Activated CD8-positive, alpha-beta memory T cell treated with anti-CD3 and anti-CD28 coated beads, Interleukin-2, amount 10 ng/mL, durations not matched to agents 7 days and 5 days (primary cell): ENCODE measurements around the gene GFOD2. TPM values are rescaled to one million over a fixed set of nuclear protein-coding genes. Genes with fewer than 3 reads are reported as not detected.

Experiments
- ATAC-seq: fragments of 150-1000 bp; cut with Tn5 transposase; one replicate; pipeline ENCODE4 v1.10.0; 2021; ENCODE audit warnings: moderate library complexity
- CTCF ChIA-PET: fragments of 350-600 bp; sonication (Branson Sonifier 250); formaldehyde crosslinking; loops from one replicate; lab custom pipeline; 2021; ENCODE audit warnings: antibody characterized with exemption; lab: Charles Lee
- DNase-seq: peaks from one replicate; pipeline ENCODE4 v3.0.0-alpha.2; 2020
- H3K27ac Mint-ChIP-seq: one replicate; pipeline ENCODE4 v1.8.0; 2021; ENCODE audit warnings: mild to moderate bottlenecking, mixed read lengths
- H3K27me3 Mint-ChIP-seq: one replicate; pipeline ENCODE4 v1.8.0; 2021; ENCODE audit warnings: mixed read lengths
- H3K36me3 Mint-ChIP-seq: one replicate; pipeline ENCODE4 v1.8.0; 2021; ENCODE audit warnings: mild to moderate bottlenecking, mixed read lengths
- H3K4me1 Mint-ChIP-seq: one replicate; pipeline ENCODE4 v1.8.0; 2021; ENCODE audit warnings: mixed read lengths
- H3K4me3 Mint-ChIP-seq: one replicate; pipeline ENCODE4 v1.8.0; 2021; ENCODE audit warnings: mild to moderate bottlenecking, moderate library complexity, mixed read lengths
- H3K9me3 Mint-ChIP-seq: one replicate; pipeline ENCODE4 v1.8.0; 2022; ENCODE audit warnings: low read depth, mixed read lengths
- total RNA-seq, 2 experiments: library from RNA; stranded (reverse); gene quantifications; one replicate each; pipeline ENCODE4 v1.2.3, GENCODE V29; 2021

The GFOD2 gene
- total RNA-seq, 2 experiments from 2014 or later: 15.1 to 15.8 TPM

GRCh38 chr16:67663877-67664222, 55.3 kb downstream of the GFOD2 start:
- H3K27ac Mint-ChIP-seq: no peak overlapping the region
- ATAC-seq (no peak), DNase-seq (no peak)
- CTCF ChIA-PET: interaction anchor here (0.8 to 17.7 kb wide), 10 partner anchors 9 to 272 kb away, joined by 3 to 199 read pairs (median 4); partner anchors contain the start of genes CARMIL2, PSMB10, RANBP10 and TSNAXIP1
- peaks cover 27% of the 10 kb centered on the region for H3K4me1 Mint-ChIP-seq
- no peak overlapping the region for H3K4me3 Mint-ChIP-seq
- H3K36me3 Mint-ChIP-seq: no peaks in the 10 kb centered on the region
- no peaks in the 10 kb centered on the region for H3K27me3 Mint-ChIP-seq
- no peaks in the 10 kb centered on the region for H3K9me3 Mint-ChIP-seq

- H3K27me3 Mint-ChIP-seq: no peaks in the 10 kb centered on the region
- CTCF ChIA-PET: interaction anchor here (0.6 to 17.7 kb wide), 14 partner anchors 9 to 273 kb away, joined by 3 to 199 read pairs (median 4); partner anchors contain the start of genes CARMIL2, PSMB10, RANBP10 and TSNAXIP1
- H3K27ac Mint-ChIP-seq: no peak overlapping the region
- ATAC-seq (no peak), DNase-seq (no peak)
- H3K4me1 Mint-ChIP-seq: peaks cover 31% of the 10 kb centered on the region
- no peak overlapping the region for H3K4me3 Mint-ChIP-seq
- H3K9me3 Mint-ChIP-seq: no peaks in the 10 kb centered on the region
- H3K36me3 Mint-ChIP-seq: no peaks in the 10 kb centered on the region
These were observed 55.8 kb downstream of the GFOD2 start for GRCh38 chr16:67663151-67663876.

DNA sequence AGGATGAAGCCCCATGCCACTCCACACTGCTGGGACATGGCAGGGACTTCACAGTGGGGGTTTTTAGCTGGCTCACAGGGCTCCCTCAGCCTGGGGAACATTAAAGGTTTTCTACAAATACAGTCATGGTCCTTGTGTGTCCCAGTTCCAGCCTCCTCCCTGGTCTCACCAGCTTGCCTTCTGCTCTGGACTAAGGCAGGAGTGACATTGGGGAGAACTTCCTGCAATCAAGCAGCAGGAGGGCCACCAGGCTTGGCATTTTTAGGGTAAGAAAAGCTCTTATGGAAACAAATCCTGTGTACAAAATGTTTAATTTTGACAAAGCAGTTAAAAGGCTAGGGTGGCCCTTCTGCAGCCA, 56.5 kb downstream of the GFOD2 start:
- no peaks in the 10 kb centered on the region for H3K9me3 Mint-ChIP-seq
- H3K36me3 Mint-ChIP-seq: no peaks in the 10 kb centered on the region
- H3K27me3 Mint-ChIP-seq: no peaks in the 10 kb centered on the region
- H3K27ac Mint-ChIP-seq: no peak overlapping the region
- DNase-seq: no peak
- ATAC-seq: no peak
- H3K4me1 Mint-ChIP-seq: peaks cover 29% of the 10 kb centered on the region
- CTCF ChIA-PET: interaction anchor here (0.6 to 17.7 kb wide), 10 partner anchors 10 to 274 kb away, joined by 3 to 199 read pairs (median 5); partner anchors contain the start of genes CARMIL2 and PSMB10
- no peak overlapping the region for H3K4me3 Mint-ChIP-seq

DNA sequence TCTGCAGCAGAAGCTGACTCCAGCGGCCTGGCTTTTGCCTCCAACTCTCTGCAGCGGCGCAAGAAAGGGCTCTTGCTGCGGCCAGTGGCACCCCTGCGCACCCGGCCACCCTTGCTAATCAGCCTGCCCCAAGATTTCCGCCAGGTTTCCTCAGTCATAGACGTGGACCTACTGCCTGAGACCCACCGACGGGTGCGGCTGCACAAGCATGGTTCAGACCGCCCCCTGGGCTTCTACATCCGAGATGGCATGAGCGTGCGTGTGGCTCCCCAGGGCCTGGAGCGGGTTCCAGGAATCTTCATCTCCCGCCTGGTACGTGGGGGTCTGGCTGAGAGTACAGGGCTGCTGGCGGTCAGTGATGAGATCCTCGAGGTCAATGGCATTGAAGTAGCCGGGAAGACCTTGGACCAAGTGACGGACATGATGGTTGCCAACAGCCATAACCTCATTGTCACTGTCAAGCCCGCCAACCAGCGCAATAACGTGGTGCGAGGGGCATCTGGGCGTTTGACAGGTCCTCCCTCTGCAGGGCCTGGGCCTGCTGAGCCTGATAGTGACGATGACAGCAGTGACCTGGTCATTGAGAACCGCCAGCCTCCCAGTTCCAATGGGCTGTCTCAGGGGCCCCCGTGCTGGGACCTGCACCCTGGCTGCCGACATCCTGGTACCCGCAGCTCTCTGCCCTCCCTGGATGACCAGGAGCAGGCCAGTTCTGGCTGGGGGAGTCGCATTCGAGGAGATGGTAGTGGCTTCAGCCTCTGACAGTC, 57.0 kb downstream of the GFOD2 start:
- Mint-ChIP-seq H3K9me3 (no peaks in the 10 kb centered on the region), H3K36me3 (no peaks in the 10 kb centered on the region), H3K27me3 (no peaks in the 10 kb centered on the region), H3K27ac (no peak overlapping the region), H3K4me1 (peaks cover 25% of the 10 kb centered on the region), H3K4me3 (peak overlapping the region; percentile 94)
- ATAC-seq: no peak
- no peak for DNase-seq
- CTCF ChIA-PET: interaction anchor here (1.1 to 17.7 kb wide), 6 partner anchors 11 to 141 kb away, joined by 4 to 199 read pairs (median 8); partner anchors contain the start of gene CARMIL2

DNA sequence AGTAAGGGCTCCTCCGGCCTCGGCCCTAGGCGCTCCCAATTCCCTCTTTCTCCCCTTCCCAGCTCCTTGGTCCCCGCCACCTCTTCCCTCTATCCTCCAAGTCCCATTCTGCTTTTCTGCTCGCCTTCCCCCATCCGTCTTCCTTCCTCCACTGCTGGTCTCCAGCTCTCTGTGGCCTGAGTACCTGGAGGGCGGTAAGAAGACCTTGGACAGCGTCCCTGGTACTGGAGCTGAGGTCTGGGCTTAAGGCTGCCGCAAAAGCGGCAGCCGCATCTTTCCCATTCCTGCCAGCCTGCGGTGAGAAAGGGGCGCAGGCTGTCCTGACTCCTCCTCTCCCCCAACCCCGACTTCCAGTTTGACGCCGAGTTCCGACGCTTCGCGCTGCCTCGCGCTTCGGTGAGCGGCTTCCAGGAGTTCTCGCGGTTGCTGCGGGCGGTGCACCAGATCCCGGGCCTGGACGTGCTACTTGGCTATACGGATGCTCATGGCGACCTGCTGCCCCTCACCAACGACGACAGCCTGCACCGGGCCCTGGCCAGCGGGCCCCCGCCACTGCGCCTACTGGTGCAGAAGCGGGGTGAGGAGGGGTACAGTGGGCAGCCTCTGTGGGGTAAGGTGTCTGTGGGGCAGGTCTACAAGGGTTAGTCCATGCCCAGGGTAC, 57.9 kb downstream of the GFOD2 start:
- Mint-ChIP-seq H3K27ac (peak overlapping the region; percentile 82), H3K4me3 (peak overlapping the region; percentile 94), H3K27me3 (no peaks in the 10 kb centered on the region), H3K4me1 (peaks cover 24% of the 10 kb centered on the region), H3K36me3 (peaks cover under 1% of the 10 kb centered on the region), H3K9me3 (no peaks in the 10 kb centered on the region)
- CTCF ChIA-PET: interaction anchor here (1.3 to 17.7 kb wide), 6 partner anchors 16 to 180 kb away, joined by 3 to 199 read pairs (median 13); partner anchors contain the start of genes ATP6V0D1 and CARMIL2
- no peak for DNase-seq
- ATAC-seq: peak; percentile 2

DNA sequence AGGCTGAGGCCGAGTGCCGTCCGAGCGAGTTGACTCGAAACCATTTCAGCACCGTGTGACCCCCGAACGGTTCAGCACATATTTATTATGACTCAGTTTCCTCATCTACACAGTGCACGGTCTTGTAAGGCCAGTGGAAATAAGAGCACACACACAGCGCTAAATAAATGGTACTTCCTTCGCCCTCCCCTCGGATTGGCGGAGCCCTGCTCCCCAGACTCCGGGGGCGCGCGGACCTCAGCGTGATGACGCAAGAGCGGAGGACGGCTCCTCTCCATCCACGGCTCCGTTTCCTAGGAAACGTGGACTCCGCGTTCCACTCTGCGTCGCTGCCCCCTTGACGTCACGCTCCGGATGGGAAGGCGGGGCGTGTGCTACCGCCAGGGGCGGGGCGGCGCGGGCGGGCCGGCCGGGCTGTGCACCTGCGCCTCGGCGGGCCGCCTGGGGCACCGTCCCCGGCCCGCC, 58.5 kb downstream of the GFOD2 start, which contains the start of gene PARD6A:
Gene PARD6A (plus strand): TSS at position 397 of the 465 bp plus-strand sequence. CDS start 79 bp downstream, outside the sequence.
- DNase-seq (peak; percentile 99), ATAC-seq (peak; percentile 82)
- Mint-ChIP-seq H3K36me3 (peaks cover 5% of the 10 kb centered on the region), H3K4me3 (peak within 1 kb of the TSS; percentile 94), H3K4me1 (peaks cover 20% of the 10 kb centered on the region), H3K9me3 (no peaks in the 10 kb centered on the region), H3K27ac (peak within 1 kb of the TSS; percentile 97), H3K27me3 (no peaks in the 10 kb centered on the region)
- CTCF ChIA-PET: interaction anchor here (0.9 to 17.7 kb wide), 14 partner anchors 9 to 179 kb away, joined by 3 to 199 read pairs (median 5); partner anchors contain the start of genes ATP6V0D1 and CARMIL2

DNA sequence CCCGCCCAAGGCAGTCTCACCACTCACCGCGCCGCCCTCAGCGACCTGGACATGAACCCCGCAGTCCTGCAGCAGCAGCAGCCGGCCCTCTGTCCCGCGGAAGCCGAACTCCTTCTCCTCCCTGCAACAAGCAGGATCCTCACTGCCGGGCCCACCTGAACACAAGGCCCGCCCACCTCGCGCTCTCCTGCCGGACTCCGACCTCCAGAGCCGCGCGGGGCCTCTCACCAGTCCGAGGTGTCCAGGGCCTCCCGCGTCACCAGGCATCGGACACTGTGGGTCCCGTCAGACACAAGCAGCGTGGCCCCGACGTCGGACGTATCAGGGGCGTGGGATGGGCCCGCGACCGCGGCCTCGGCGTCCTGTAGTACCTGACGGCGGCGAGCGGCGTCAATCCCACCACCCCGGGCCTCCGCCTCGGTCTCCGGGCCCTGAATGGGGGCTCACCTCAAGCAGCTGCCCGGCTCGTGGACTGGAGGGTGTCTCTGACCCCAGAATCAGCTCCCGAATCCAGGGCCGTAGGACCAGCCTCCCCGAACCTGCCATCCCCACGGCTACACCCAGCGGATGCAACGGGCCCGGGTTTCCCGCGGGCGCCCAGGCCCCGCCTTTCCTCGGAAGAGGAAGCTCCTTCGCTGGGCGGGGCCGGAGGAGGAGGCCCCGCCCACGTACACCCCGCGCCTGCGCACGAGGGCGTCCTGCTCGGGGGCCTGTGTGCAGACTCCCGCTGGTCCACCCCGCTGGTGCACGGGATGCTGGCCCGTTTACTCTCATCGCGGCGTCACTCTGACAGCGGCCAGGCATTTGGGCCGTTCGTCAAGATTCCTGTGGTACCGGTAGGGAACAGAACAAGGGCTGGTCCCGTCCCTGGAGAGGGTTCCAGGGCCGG, 59.2 kb downstream of the GFOD2 start, which contains the start of gene ACD:
Gene ACD (minus strand): TSS at position 586 of the 889 bp plus-strand sequence. CDS start 40 bp downstream, at position 546.
- ATAC-seq: peak; percentile 74

GRCh38 chr16:67658849-67659674, 60.1 kb downstream of the GFOD2 start:
- CTCF ChIA-PET: interaction anchor here (0.6 to 17.7 kb wide), 11 partner anchors 9 to 178 kb away, joined by 3 to 199 read pairs (median 5); partner anchors contain the start of genes ATP6V0D1 and CARMIL2

More for the DNA sequence above, 59.2 kb downstream of the GFOD2 start, which contains the start of gene ACD:
- Mint-ChIP-seq H3K4me1 (peaks cover 19% of the 10 kb centered on the region), H3K27ac (peak within 1 kb of the TSS; percentile 97), H3K36me3 (peaks cover 8% of the 10 kb centered on the region), H3K4me3 (peak within 1 kb of the TSS; percentile 94), H3K27me3 (no peaks in the 10 kb centered on the region), H3K9me3 (no peaks in the 10 kb centered on the region)
- CTCF ChIA-PET: interaction anchor here (0.9 to 17.7 kb wide), 16 partner anchors 10 to 178 kb away, joined by 3 to 199 read pairs (median 4); partner anchors contain the start of genes ATP6V0D1 and CARMIL2
- peak; percentile 94 for DNase-seq

GRCh38 chr16:67657751-67658518, 61.2 kb downstream of the GFOD2 start:
- CTCF ChIA-PET: interaction anchor here (1.0 to 17.7 kb wide), 6 partner anchors 10 to 176 kb away, joined by 3 to 199 read pairs (median 13); partner anchors contain the start of genes ATP6V0D1 and CARMIL2
- H3K36me3 Mint-ChIP-seq: peaks cover 14% of the 10 kb centered on the region

More at GRCh38 chr16:67658849-67659674, 60.1 kb downstream of the GFOD2 start:
- Mint-ChIP-seq H3K36me3 (peaks cover 12% of the 10 kb centered on the region), H3K27ac (peak overlapping the region; percentile 76), H3K9me3 (no peaks in the 10 kb centered on the region), H3K4me3 (peak overlapping the region; percentile 94), H3K4me1 (peaks cover 19% of the 10 kb centered on the region), H3K27me3 (no peaks in the 10 kb centered on the region)
- ATAC-seq: no peak
- DNase-seq: peak; percentile 41

GRCh38 chr16:67657017-67657608, 62.0 kb downstream of the GFOD2 start:
- peaks cover 17% of the 10 kb centered on the region for H3K36me3 Mint-ChIP-seq
- CTCF ChIA-PET: interaction anchor here (0.7 to 17.7 kb wide), 6 partner anchors 10 to 136 kb away, joined by 3 to 199 read pairs (median 11); partner anchors contain the start of gene CARMIL2
- no peak overlapping the region for H3K4me3 Mint-ChIP-seq
- no peak for DNase-seq
- no peak overlapping the region for H3K27ac Mint-ChIP-seq
- H3K4me1 Mint-ChIP-seq: peaks cover 19% of the 10 kb centered on the region
- no peak for ATAC-seq
- H3K27me3 Mint-ChIP-seq: no peaks in the 10 kb centered on the region
- no peaks in the 10 kb centered on the region for H3K9me3 Mint-ChIP-seq

More at GRCh38 chr16:67657751-67658518, 61.2 kb downstream of the GFOD2 start:
- ATAC-seq (no peak), DNase-seq (no peak)
- Mint-ChIP-seq H3K9me3 (no peaks in the 10 kb centered on the region), H3K27ac (peak overlapping the region; percentile 5), H3K4me3 (no peak overlapping the region), H3K4me1 (peaks cover 19% of the 10 kb centered on the region), H3K27me3 (no peaks in the 10 kb centered on the region)
